ENCODE results near the gene MEGF11. TPM values are rescaled to one million over a fixed set of nuclear protein-coding genes. Genes with fewer than 3 reads are reported as not detected.
A peak's percentile ranks its signal among the peaks of the same experiment; 100 is the strongest.

Gene MEGF11
- total RNA-seq, 1 experiment from 2014 or later: 0.37 TPM

DNA sequence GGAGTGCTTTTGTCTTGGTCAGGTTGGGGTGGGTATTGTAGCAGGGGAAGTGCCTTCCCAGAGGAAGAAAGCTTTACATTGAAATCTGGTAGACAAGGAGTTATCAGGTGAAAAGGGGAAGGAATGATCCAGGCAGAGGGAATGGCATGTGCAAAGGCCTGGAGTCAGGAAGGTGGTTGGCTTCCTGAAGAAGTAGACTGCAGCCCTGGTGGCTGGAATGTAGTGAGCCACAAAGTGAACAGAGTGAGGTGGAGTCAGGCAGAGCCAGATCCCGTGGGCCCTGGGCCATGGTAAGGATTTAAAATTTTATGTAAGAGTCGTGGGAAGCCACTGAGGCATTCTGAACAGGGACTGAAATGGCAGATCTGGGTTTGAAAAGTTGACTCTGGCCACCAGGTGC is 326.0 kb downstream of the MEGF11 start:
- DNase-seq (ENCODE audit: low read depth, low spot score): peak; percentile 19
- in situ Hi-C loops (cut with HindIII; ENCODE audit: low pct_unique_long_range_greater_than_20kb, low sequenced_read_pairs): no loop called here

DNA sequence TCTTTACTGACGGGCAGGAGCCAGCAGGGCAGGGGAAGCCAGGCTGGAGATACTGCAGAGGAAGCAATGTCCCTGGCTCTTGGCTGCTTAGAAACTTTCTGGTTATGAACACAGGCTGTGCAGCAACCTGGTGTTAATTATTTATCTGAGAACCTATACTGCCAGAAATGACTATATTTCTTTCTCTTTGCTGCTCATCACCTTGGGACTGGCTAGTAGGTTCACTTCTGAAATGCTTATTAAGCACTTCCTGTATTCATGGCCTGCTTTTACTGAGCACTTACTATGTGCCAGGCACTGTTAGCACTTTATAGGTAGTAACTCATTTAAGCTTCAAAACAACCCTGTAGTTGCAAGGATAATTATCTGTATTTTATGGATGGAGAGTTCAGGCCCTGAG is 326.7 kb downstream of the MEGF11 start:
- in situ Hi-C loops (cut with HindIII; ENCODE audit: low pct_unique_long_range_greater_than_20kb, low sequenced_read_pairs): no loop called here
- DNase-seq (ENCODE audit: low read depth, low spot score): no peak

DNA sequence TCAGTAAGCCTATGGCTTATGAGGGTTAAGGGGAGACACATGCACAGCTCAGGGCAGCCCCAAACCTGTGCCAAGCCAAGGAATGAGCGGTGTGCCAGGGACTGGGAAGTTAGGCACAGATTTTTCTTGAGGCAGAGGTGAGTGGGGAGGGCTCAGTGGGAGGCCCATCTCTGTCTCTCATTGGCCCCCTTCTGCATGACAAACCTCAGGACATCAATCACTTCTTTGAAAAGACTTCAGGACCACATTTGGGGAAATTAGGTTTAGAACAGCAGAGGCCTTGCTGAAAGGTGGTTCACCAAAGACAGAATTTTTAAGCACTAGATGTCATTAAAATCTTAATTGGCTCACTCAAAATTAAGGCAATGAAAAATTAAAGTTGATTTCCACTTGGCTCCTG is 327.1 kb downstream of the MEGF11 start:
- DNase-seq (ENCODE audit: low read depth, low spot score): no peak
- in situ Hi-C loops (cut with HindIII; ENCODE audit: low pct_unique_long_range_greater_than_20kb, low sequenced_read_pairs): no loop called here

DNA sequence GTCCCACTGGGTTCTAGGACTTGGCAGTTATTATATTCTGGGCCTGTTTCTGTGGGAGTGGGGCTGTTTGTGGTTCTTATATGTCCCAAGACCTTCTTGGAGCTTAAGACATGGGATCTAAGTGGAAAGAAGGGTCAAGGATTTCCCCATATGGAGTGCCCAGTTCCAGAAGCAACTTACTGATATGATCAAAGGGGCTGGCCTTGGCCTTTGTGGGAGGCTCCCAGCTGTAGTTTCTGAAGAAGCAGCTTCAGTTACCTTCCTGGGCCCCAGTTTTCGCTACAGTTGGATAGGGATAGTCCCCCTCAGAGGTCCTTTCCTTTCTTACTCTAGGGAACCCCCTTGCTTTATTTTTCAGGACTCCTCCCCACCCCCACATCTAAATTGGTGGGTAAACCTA is 328.2 kb downstream of the MEGF11 start:
- in situ Hi-C loops (cut with HindIII; ENCODE audit: low pct_unique_long_range_greater_than_20kb, low sequenced_read_pairs): no loop called here
- no peak for DNase-seq (ENCODE audit: low read depth, low spot score)

DNA sequence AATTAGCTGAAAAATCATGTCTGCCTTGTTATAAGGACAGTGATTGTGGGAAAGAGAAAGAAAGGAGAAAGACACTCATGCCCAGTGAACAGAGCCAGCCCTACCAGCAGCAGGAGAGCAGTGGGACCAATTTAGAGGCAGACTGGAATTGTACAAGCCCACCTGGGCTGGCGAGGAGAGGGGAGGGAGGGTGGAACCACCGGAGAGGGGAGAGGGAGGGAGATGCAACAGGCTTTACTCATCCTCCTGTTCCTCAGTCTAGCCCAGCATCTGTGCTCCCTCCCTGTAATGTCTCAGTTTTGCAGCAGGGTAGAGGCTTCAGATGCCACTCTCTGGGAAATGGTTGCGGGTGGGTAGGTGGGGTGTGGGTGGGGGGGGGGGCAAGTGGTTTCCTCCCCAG is 329.5 kb downstream of the MEGF11 start:
- in situ Hi-C loops (cut with HindIII; ENCODE audit: low pct_unique_long_range_greater_than_20kb, low sequenced_read_pairs): no loop called here
- DNase-seq (ENCODE audit: low read depth, low spot score): no peak

DNA sequence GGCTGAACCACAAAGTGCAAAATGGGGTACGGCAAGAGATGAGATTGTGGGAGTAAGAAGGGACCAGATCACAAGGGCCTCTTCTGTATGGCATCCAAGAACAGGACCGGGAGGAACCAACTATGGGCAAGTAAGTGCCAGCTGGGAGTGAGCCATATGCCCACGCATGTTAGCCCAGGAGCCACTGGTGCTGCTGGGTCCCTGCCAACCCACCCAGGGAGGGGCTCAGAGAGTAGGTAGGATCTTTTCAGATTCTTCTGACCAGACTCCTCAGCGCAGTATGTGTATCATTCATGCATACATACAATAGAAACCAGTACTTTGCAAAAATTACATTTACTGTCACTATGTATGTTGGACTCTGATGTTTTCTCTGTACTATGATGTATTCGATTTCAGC is 330.3 kb downstream of the MEGF11 start:
- DNase-seq (ENCODE audit: low read depth, low spot score): no peak

DNA sequence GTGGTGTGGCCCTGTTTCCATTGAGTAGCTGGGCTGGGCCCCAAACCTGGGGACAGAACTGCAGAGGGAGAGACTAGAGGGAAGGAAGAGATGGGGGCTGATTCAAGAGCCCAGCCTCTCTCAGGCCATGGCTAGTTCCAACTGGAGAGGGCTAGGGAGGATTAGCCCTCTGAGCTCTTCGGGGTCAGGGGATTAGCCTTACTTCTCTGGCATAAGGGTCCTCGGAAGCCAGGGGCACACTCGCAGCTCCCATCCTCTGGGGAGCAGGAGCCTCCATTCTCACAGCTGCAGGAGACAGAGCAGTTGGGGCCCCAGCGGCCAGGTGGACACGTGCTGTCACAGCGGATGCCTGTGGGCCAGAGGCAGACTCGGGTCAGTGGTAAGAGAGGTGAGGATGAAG is 330.9 kb downstream of the MEGF11 start:
- in situ Hi-C loops (cut with HindIII; ENCODE audit: low pct_unique_long_range_greater_than_20kb, low sequenced_read_pairs): no loop called here
- DNase-seq (ENCODE audit: low read depth, low spot score): no peak

More for the DNA sequence above, 330.3 kb downstream of the MEGF11 start:
- in situ Hi-C loops (cut with HindIII; ENCODE audit: low pct_unique_long_range_greater_than_20kb, low sequenced_read_pairs): no loop called here

DNA sequence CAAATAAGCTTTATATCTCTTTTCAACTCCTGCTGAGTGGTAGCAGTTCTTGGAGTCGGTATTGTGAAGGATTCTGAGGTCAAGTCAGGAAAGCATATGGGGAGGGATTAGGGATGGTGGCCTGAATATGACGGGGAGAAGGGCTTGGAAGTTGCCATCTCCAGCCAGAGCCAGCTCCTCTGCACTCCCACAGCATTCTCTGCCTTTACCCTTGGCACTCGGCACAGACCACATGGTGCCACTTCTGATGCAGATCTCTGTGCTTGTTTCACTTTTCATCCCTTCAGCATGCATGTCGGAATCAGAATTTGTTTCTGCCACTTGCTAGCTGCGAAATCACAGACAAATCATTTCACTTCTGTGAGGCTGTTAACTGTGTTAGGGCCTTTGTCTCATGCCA is 331.8 kb downstream of the MEGF11 start:
- in situ Hi-C loops (cut with HindIII; ENCODE audit: low pct_unique_long_range_greater_than_20kb, low sequenced_read_pairs): no loop called here

DNA sequence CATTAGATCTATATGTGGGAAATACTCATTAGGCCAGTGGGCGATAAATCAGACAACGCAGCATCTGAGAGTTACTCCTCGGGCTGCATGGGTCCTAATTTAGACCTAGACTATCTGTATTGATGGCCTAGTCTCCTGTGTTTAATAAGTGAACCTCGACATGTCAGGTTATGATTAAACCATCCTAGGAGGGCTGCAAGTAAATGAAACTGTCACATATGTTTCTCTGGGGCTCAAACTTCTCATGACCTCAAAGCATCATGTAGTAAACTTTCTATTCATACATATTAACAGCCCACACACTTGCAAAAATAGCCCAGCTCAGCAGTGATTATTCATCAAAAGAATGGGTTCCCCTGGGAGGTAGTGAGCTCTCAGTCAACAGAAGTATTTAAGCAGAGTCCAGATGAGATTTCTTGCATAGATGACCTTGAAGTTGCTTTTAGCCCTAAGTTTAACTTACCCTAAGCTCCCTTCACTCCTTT is 332.7 kb downstream of the MEGF11 start:
- no peak for DNase-seq (ENCODE audit: low read depth, low spot score)
- in situ Hi-C loops (cut with HindIII; ENCODE audit: low pct_unique_long_range_greater_than_20kb, low sequenced_read_pairs): no loop called here

More for the DNA sequence above, 331.8 kb downstream of the MEGF11 start:
- no peak for DNase-seq (ENCODE audit: low read depth, low spot score)

DNA sequence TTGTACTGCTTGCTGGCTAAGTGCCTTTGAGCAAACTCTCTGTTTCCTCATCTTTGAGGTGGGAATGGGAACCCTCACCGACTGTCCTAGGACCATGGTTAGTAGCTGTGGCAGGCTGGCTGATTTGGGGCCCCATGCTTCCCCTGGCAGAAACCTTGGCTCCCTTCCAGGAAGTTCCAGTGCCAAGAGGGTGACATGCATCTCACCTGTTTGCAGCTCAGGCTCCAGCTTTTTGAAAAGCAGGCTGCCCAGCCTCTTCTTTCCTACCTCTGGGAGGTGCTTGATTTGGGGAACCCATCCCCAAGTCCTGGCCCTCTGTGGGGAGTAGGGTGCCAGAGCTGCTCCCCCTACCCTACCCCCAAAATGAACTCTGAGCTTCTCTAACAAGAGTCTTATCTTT is 333.4 kb downstream of the MEGF11 start:
- no peak for DNase-seq (ENCODE audit: low read depth, low spot score)
- in situ Hi-C loops (cut with HindIII; ENCODE audit: low pct_unique_long_range_greater_than_20kb, low sequenced_read_pairs): no loop called here

DNA sequence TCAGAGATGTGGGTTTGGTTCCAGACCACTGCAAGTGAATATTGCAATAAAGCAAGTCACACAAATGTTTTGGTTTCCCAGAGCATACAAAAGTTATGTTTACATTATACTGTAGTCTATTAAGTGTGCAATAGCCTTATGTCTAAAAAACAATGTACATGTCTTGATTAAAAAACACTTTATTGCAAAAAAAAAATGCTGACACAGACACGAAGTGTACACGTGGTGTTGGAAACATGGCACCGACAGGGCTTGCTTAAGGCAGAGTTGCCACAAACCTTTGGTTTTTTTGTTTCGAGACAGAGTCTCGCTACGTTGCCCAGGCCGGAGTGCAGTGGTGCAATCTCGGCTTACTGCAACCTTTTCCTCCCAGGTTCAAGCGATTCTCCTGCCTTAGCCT is 334.2 kb downstream of the MEGF11 start:
- no peak for DNase-seq (ENCODE audit: low read depth, low spot score)
- in situ Hi-C loops (cut with HindIII; ENCODE audit: low pct_unique_long_range_greater_than_20kb, low sequenced_read_pairs): no loop called here

DNA sequence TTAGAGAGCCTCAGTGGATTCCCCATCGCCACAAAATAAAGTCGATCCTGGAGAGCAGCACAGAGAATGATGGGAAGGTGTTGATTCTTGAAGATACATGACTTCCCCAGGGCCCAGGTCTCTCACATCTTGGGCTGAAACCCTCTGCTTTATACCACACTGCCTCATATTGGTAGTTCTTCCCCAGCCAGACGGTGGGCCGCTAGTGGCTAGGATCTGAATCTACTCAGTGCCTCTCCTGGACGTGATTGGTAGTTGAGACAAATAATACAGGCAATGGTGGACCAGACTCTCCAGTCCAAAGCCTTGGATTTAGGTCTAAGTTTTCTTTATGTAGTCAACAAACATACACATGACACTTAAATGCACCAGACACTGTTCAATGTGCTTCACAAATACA is 334.6 kb downstream of the MEGF11 start:
- in situ Hi-C loops (cut with HindIII; ENCODE audit: low pct_unique_long_range_greater_than_20kb, low sequenced_read_pairs): no loop called here
- no peak for DNase-seq (ENCODE audit: low read depth, low spot score)

DNA sequence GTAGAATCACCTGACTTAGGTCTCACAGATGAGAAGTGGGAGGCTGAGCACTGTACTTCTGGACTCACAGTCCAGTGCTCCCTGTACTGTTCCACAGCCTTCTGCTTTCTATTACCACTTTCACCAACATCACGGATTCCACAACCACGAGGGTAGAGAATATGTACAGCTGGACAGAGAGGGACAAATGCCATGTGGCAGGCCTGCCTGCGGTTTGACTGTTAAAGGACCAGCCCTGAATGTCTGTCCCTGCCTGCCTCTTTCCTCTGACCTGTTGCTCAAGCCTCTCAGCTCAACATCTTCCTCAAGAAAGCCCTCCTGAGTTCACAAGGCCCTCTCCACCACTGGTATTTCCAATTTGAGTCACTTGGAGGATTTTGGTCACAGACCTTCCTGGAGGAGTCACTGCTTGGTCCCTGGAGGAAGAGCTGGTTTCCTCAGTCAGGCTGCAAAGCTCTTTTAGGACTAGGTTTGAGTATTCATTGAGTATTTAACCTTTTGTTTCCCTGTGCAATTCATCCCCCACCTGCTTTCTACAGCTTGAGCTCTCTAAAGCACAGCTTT is 335.1 kb downstream of the MEGF11 start:
- DNase-seq (ENCODE audit: low read depth, low spot score): no peak
- in situ Hi-C loops (cut with HindIII; ENCODE audit: low pct_unique_long_range_greater_than_20kb, low sequenced_read_pairs): no loop called here

DNA sequence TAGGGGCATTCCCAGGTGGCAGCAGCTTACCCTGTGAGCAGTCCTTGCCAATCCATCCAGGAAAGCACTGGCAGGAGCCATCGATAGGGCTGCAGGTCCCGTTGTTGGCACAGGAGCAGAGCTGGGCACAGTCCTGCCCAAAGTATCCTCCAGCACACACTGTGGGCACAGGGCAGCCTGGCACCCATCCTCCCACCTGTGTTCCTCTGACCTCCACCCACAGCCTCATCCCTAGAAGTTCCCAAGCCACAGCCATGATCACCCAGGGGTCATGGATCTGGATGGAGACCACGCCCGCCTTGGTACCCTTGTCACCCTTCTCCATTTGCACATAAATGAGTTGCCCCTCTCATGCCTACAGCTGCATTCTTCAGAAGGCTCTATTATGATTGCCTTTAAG is 335.6 kb downstream of the MEGF11 start:
- DNase-seq (ENCODE audit: low read depth, low spot score): no peak
- in situ Hi-C loops (cut with HindIII; ENCODE audit: low pct_unique_long_range_greater_than_20kb, low sequenced_read_pairs): no loop called here

DNA sequence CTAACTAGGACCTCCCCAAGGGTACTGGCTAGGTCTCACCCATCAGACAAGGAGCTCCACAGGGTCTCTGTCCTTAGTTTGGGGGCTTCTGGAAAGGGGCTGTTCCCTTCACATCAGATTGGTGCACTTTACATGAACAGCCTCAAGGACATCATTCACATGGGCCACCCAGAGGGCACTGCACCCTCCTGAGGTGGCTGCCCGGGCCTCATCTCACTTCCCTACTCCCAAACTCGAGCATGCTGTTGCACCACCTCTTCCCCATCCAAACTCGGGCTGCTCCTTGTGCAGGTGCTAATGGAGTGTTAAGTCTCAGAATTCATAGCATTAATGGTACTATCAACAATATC is 336.2 kb downstream of the MEGF11 start:
- no peak for DNase-seq (ENCODE audit: low read depth, low spot score)
- in situ Hi-C loops (cut with HindIII; ENCODE audit: low pct_unique_long_range_greater_than_20kb, low sequenced_read_pairs): no loop called here

DNA sequence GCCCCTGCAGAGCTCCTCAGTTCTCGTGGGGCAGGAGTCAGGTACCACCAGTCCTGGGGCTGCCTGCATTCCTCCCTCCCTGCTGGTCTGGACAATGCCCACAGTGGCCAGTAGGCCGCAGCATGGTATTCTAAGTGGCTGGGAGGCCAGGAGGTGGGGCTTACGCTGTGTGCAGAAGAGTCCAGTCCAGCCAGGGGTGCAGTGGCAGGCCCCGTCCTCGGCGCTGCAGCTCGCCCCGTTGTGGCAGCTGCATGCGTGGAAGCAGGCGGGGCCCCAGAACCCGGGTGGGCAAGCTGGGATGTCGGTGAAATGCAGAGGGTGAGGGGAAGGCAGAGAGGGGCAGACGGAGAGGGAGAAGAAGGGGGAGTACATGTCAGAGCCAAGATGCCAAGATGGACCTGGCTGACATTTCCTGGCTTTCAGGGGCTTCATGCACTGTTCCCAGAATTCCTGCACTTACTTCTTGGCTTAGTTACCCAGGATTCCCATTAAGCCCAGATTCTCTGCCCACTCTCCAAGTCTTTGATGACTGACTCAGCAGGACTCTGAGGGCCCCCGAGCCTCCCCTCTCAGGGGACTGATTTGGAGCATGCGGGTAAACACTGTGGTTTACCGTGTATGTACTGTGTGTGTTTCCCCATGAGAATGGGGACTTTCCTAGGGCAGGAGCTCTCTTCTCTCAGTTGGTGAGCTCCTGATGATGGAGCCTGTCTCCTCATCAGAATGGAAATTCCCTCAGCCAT is 336.7 kb downstream of the MEGF11 start:
- peak; percentile 81 for DNase-seq (ENCODE audit: low read depth, low spot score)
- in situ Hi-C loops (cut with HindIII; ENCODE audit: low pct_unique_long_range_greater_than_20kb, low sequenced_read_pairs): no loop called here

DNA sequence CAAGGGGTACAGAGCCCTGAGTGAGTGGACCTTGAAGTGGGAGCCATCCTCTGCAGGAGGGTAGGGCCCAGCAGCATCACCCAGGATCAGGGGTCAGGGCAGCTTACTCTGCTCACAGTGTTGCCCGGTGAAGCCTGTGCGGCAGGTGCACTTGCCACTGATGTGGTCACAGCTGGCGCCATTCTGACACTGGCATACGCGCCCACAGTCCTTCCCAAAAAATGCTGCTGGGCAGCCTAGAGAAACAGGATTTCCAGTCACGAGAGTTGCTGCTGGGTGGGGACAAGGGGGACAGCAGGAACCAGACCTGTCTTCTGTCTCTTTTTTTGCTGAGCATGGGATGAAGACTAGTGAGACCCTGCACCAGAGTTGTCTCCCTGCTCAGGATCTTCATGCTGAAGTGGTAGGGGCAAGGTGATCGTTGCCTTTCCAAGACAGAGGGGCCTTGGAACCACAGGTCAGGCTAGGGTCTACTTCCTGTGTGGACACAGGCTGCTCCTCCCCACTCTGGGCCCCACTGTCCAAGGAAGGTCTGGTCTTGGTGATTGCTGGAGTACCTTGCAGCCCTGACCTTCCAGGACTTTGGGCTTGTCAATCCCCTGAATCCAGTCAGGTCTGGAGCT is 337.4 kb downstream of the MEGF11 start:
- in situ Hi-C loops (cut with HindIII; ENCODE audit: low pct_unique_long_range_greater_than_20kb, low sequenced_read_pairs): no loop called here
- no peak for DNase-seq (ENCODE audit: low read depth, low spot score)

DNA sequence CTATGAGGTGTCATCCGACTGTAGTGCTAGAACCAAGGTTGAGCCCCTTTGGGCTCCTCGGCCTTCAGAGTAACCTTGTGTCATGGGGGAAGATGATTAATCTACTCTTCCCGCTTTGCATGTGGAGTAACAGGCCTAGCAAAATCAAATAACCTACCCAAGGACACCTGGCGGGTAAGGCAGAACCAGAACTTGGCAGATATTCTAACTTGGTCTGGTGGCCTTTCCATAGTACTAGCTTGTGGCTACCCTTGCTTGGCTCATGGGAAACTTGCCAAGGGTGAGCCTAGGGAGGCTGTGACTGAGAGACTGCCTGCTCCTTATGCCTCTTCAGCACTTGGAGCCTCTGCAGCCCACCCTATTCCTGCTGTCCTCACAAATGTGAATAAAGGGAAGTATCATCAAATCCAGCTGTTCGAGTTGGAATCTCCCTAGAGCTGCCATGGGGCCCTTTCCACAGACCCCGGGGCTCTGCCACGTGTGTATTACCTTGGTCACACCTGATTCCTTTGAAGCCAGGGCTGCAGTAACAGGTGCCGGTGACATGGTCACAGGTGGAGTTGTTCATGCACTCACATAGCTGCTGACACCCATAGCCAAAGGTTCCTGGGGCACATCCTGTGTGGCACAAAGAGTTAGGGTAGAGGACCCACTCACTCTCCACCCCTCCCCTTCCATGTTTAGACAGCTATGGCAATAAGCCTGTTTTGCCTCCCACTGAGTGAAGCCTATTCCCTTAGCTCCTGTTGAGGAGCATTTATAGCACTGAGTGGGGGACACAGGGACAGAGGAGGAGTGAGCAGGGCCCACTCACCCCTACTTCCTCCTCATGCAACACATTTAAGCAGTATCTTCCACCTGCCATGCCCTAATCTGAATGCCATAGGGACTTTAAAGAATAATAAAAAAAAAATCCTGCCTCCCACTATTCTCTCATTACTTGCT is 338.3 kb downstream of the MEGF11 start:
- DNase-seq (ENCODE audit: low read depth, low spot score): no peak
- in situ Hi-C loops (cut with HindIII; ENCODE audit: low pct_unique_long_range_greater_than_20kb, low sequenced_read_pairs): no loop called here

All from SK-MEL-5 (cell line).